Prostate gland (tissue), 2 donors: Measurements from ENCODE around the gene SCAANT1.

Experiments used
- CTCF ChIP-seq, 4 experiments: fragments of 200-600 bp in 2 of 4; fragments of 450-650 bp in 2 of 4; sonication (generic) in 2 of 4; IDR thresholded peaks; 1 replicate in 3 of 4; 2 replicates in 1 of 4; pipeline ENCODE4 v1.5.1; 2016 to 2019; ENCODE audit warnings: antibody characterized with exemption in 4 of 4, mild to moderate bottlenecking in 2 of 4, moderate library complexity in 2 of 4
- POLR2A ChIP-seq: fragments of 450-650 bp; IDR thresholded peaks from one replicate; pipeline ENCODE4 v1.6.1; 2016; ENCODE audit warnings: antibody characterized with exemption, mild to moderate bottlenecking
- POLR2AphosphoS5 ChIP-seq: sonication (generic); formaldehyde crosslinking; IDR thresholded peaks from one replicate; pipeline ENCODE4 v1.6.1; 2017; ENCODE audit warnings: antibody characterized with exemption

GRCh38 chr3:63940389-63940757, 28.2 kb upstream of the SCAANT1 start:
- no peak for TF ChIP-seq CTCF (IDR thresholded peaks at IDR 0.05)
- no peak for TF ChIP-seq POLR2AphosphoS5
- TF ChIP-seq POLR2A: no peak
